H1 (cell line): ENCODE measurements around the gene LTBP1.

Source experiments
- CBX5 ChIP-seq: fragments of 300-800, 300-1000 bp; sonication (generic); IDR thresholded peaks from 2 replicates; pipeline ENCODE4 v1.7.1; 2016; ENCODE audit warnings: antibody characterized with exemption, low read length, low read depth
- CHD7 ChIP-seq: fragments of 300-600 bp; sonication (generic); IDR thresholded peaks from 2 replicates; pipeline ENCODE4 v1.7.1; 2012; ENCODE audit warnings: low read length, moderate library complexity, mild to moderate bottlenecking, inconsistent platforms; ENCODE audit not compliant: insufficient replicate concordance
- CTCF ChIP-seq, 3 experiments: IDR thresholded peaks; 1 replicate in 2 of 3; 2 replicates in 1 of 3; pipeline versions ENCODE4 v1.5.1 to v1.6.1; 2011; ENCODE audit warnings: low read length in 3 of 3, mild to moderate bottlenecking in 3 of 3, inconsistent platforms in 2 of 3, low read depth in 1 of 3, moderate library complexity in 1 of 3; ENCODE audit not compliant: insufficient read depth in 1 of 3; ENCODE audit errors: control extremely low read depth in 1 of 3
- E2F6 ChIP-seq: IDR thresholded peaks from 2 replicates; pipeline ENCODE4 v1.6.1; 2012; ENCODE audit warnings: inconsistent platforms
- FOSL1 ChIP-seq: IDR thresholded peaks from 2 replicates; pipeline ENCODE4 v1.6.1; 2011; ENCODE audit warnings: mild to moderate bottlenecking, low read depth, low read length, moderate library complexity; ENCODE audit not compliant: insufficient read depth
- POLR2A ChIP-seq, 2 experiments: IDR thresholded peaks; 1 replicate in 1 of 2; 2 replicates in 1 of 2; pipeline ENCODE4 v1.6.1; 2011; ENCODE audit warnings: low read depth in 2 of 2, low read length in 2 of 2, mild to moderate bottlenecking in 2 of 2; ENCODE audit errors: control extremely low read depth in 1 of 2
- POLR2AphosphoS5 ChIP-seq: IDR thresholded peaks from 2 replicates; pipeline ENCODE4 v1.6.1; 2011; ENCODE audit warnings: low read depth, low read length
- TAF1 ChIP-seq: IDR thresholded peaks from 2 replicates; pipeline ENCODE4 v1.6.1; 2011; ENCODE audit warnings: mild to moderate bottlenecking, low read depth, low read length

GRCh38 chr2:33404321-33404720 lies 457.6 kb downstream of the LTBP1 start:
- no peak for TF ChIP-seq TAF1
- TF ChIP-seq CTCF (IDR thresholded peaks at IDR 0.05; ENCODE audit: control extremely low read depth in 1 of 3, insufficient read depth in 1 of 3, low read depth in 1 of 3, low read length in 3 of 3), result no peak
- no peak for TF ChIP-seq CHD7
- no peak for TF ChIP-seq CBX5
- no peak for TF ChIP-seq POLR2A (IDR thresholded peaks at IDR 0.05; ENCODE audit: control extremely low read depth in 1 of 2, low read depth in 2 of 2, low read length in 2 of 2)
- TF ChIP-seq E2F6, result no peak
- TF ChIP-seq FOSL1, result no peak
- no peak for TF ChIP-seq POLR2AphosphoS5
